Fibroblast of lung (primary cell): ENCODE data around the gene RAB8A. TPM values are rescaled to one million over a fixed set of nuclear protein-coding genes. Genes with fewer than 3 reads are reported as not detected.

Source experiments
- DNase-seq, 2 donors: peaks; one replicate each; pipeline versions ENCODE4 v3.0.0 to v3.0.0-alpha.2; 2010; ENCODE audit warnings: low read depth in 2 of 2
- H2AFZ ChIP-seq: 2 replicates; pipeline ENCODE4 v1.5.1; 2012; ENCODE audit warnings: low read length, control low read depth, inconsistent platforms
- H3K27ac ChIP-seq: 2 replicates; pipeline ENCODE4 v1.5.1; 2011; ENCODE audit warnings: low read length, control low read depth; ENCODE audit not compliant: insufficient read depth
- H3K27me3 ChIP-seq: 2 replicates; pipeline ENCODE4 v1.5.1; 2011; ENCODE audit warnings: mild to moderate bottlenecking, low read length; ENCODE audit not compliant: control insufficient read depth, insufficient read depth
- H3K36me3 ChIP-seq: 2 replicates; pipeline ENCODE4 v1.5.1; 2011; ENCODE audit warnings: low read length; ENCODE audit not compliant: control insufficient read depth, insufficient read depth
- H3K4me1 ChIP-seq: 2 replicates; pipeline ENCODE4 v1.5.1; 2011; ENCODE audit warnings: low read length; ENCODE audit not compliant: control insufficient read depth, insufficient read depth; ENCODE audit errors: extremely low read depth
- H3K4me2 ChIP-seq: 2 replicates; pipeline ENCODE4 v1.5.1; 2011; ENCODE audit warnings: low read length, control low read depth; ENCODE audit not compliant: insufficient read depth; ENCODE audit errors: extremely low read depth
- H3K4me3 ChIP-seq, 4 experiments: fragments of 200-600 bp in 1 of 4; sonication (generic) in 1 of 4; replicated peaks in 1 of 4; 2 replicates each; pipeline ENCODE4 v1.5.1; 2011 to 2016; ENCODE audit warnings: low read length in 4 of 4, low read depth in 3 of 4, mild to moderate bottlenecking in 3 of 4, control low read depth in 2 of 4, inconsistent platforms in 1 of 4, mixed read lengths in 1 of 4; ENCODE audit not compliant: insufficient read depth in 1 of 4; ENCODE audit errors: control extremely low read depth in 1 of 4
- H3K79me2 ChIP-seq: 2 replicates; pipeline ENCODE4 v1.5.1; 2012; ENCODE audit warnings: mild to moderate bottlenecking, low read length, inconsistent platforms; ENCODE audit not compliant: control insufficient read depth, insufficient read depth
- H3K9ac ChIP-seq: 2 replicates; pipeline ENCODE4 v1.5.1; 2011; ENCODE audit warnings: mild to moderate bottlenecking, low read length, control low read depth; ENCODE audit not compliant: insufficient read depth
- H3K9me3 ChIP-seq: 2 replicates; pipeline ENCODE4 v1.5.1; 2012; ENCODE audit warnings: low read depth, low read length; ENCODE audit not compliant: control insufficient read depth, insufficient read depth
- H4K20me1 ChIP-seq: 2 replicates; pipeline ENCODE4 v1.5.1; 2011; ENCODE audit warnings: low read length; ENCODE audit not compliant: control insufficient read depth, insufficient read depth; ENCODE audit errors: extremely low read depth
- EZH2 ChIP-seq: IDR thresholded peaks from 2 replicates; pipeline ENCODE4 v1.5.1; 2012; ENCODE audit warnings: low read length, control low read depth, mild to moderate bottlenecking; ENCODE audit errors: missing control alignments
- polyA plus RNA-seq, 2 donors: library from polyadenylated mRNA; depleted of rRNA in 1 of 2; stranded (reverse) in 1 of 2; unstranded in 1 of 2; fragments of >200 nt; gene quantifications; 2 replicates each; pipeline ENCODE4 v1.2.1, GENCODE V29; 2011 to 2012; ENCODE audit warnings: missing spikeins in 1 of 2
- total RNA-seq: library from RNA; depleted of rRNA; stranded (reverse); fragments of >200 nt; gene quantifications from 2 replicates; pipeline ENCODE4 v1.2.1, GENCODE V29; 2014
- TF ChIP-seq, protein P1 (sequence below), 2 donors: IDR thresholded peaks in 1 of 2; conservative IDR thresholded peaks in 1 of 2; 1 replicate in 1 of 2; 2 replicates in 1 of 2; pipeline ENCODE4 v1.5.1; 2011 to 2012; ENCODE audit warnings: low read length in 2 of 2, control low read depth in 1 of 2, inconsistent platforms in 1 of 2, low read depth in 1 of 2, mild to moderate bottlenecking in 1 of 2

Gene RAB8A
- total and polyA plus RNA-seq, 2 donors (not counting 1 experiment from before 2014, with no cell fraction given): 77.6 to 104 TPM

DNA sequence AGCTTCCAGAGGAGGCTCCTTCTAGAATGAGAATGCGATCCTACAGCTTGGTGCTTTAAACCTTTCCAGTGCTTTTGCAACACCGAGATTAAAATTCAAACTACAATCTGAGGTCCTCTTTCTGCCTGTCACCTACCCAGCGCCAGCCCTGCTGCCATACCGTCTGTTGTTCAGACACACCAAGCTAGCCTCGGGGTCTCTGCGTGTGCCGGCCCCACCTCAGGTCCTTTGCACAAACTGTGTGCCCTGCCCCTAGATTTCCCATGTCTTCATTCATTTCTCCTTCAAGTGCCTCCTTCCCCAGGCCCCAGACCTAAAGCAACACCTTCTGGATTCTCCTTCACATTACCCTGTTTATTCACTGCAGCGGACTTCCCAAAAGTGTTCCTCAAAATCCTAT, 42.9 kb downstream of the RAB8A start:
- Histone ChIP-seq H3K27me3 (peaks cover 4% of the 10 kb centered on the region), H4K20me1 (no peaks in the 10 kb centered on the region), H3K36me3 (no peaks in the 10 kb centered on the region), H2AFZ (no peak overlapping the region), H3K9me3 (no peaks in the 10 kb centered on the region), H3K79me2 (no peaks in the 10 kb centered on the region), H3K9ac (no peak overlapping the region), H3K4me1 (no peaks in the 10 kb centered on the region), H3K4me3 (no peak overlapping the region), H3K27ac (no peak overlapping the region), H3K4me2 (no peak overlapping the region)
- DNase-seq: no peak
- TF ChIP-seq, protein P1, sequence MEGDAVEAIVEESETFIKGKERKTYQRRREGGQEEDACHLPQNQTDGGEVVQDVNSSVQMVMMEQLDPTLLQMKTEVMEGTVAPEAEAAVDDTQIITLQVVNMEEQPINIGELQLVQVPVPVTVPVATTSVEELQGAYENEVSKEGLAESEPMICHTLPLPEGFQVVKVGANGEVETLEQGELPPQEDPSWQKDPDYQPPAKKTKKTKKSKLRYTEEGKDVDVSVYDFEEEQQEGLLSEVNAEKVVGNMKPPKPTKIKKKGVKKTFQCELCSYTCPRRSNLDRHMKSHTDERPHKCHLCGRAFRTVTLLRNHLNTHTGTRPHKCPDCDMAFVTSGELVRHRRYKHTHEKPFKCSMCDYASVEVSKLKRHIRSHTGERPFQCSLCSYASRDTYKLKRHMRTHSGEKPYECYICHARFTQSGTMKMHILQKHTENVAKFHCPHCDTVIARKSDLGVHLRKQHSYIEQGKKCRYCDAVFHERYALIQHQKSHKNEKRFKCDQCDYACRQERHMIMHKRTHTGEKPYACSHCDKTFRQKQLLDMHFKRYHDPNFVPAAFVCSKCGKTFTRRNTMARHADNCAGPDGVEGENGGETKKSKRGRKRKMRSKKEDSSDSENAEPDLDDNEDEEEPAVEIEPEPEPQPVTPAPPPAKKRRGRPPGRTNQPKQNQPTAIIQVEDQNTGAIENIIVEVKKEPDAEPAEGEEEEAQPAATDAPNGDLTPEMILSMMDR (conservative IDR thresholded peaks at IDR 0.05 in 1 of 2, IDR thresholded peaks at IDR 0.05 in 1 of 2; ENCODE audit: low read depth in 1 of 2, low read length in 2 of 2): no peak
- TF ChIP-seq EZH2: no peak

DNA sequence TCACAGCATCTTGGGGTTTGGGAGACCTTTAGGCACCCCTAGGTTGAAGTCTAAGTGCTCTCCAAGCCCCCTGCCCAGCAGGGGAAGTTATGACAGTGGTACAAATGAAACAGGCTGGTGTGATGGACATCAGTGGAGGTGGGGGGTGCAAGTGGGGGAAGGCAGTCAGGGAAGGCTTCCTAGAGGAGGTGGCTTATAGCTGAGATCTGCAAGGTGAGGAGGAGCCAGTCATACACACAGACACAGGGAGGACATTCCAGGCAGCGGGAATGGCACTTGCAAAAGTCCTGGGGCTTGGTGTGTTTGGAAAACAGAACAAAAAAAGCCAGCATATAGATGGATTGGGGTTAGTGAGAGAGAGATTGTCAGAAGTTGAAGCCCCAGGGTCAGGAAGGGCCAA, 43.4 kb downstream of the RAB8A start:
- TF ChIP-seq, protein P1 (conservative IDR thresholded peaks at IDR 0.05 in 1 of 2, IDR thresholded peaks at IDR 0.05 in 1 of 2; ENCODE audit: low read depth in 1 of 2, low read length in 2 of 2): no peak
- TF ChIP-seq EZH2: no peak
- Histone ChIP-seq H3K27ac (no peak overlapping the region), H3K79me2 (no peaks in the 10 kb centered on the region), H2AFZ (no peak overlapping the region), H4K20me1 (no peaks in the 10 kb centered on the region), H3K4me2 (no peak overlapping the region), H3K9me3 (no peaks in the 10 kb centered on the region), H3K4me1 (no peaks in the 10 kb centered on the region), H3K27me3 (peaks cover 4% of the 10 kb centered on the region), H3K36me3 (no peaks in the 10 kb centered on the region), H3K4me3 (no peak overlapping the region), H3K9ac (no peak overlapping the region)
- DNase-seq: no peak

GRCh38 chr19:16156904-16157303, 45.2 kb downstream of the RAB8A start:
- Histone ChIP-seq H4K20me1 (no peaks in the 10 kb centered on the region), H3K27me3 (peaks cover 4% of the 10 kb centered on the region), H2AFZ (no peak overlapping the region), H3K27ac (no peak overlapping the region), H3K9ac (no peak overlapping the region), H3K4me1 (peaks cover 12% of the 10 kb centered on the region), H3K79me2 (no peaks in the 10 kb centered on the region), H3K4me2 (no peak overlapping the region), H3K36me3 (no peaks in the 10 kb centered on the region), H3K4me3 (no peak overlapping the region), H3K9me3 (no peaks in the 10 kb centered on the region)
- no peak for DNase-seq
- no peak for TF ChIP-seq EZH2
